Loucy (cell line): ENCODE data around the gene OTOA.
A peak's percentile ranks its signal among the peaks of the same experiment; 100 is the strongest.
"Not testable (repeated sequence)": the region's sequence is repeated elsewhere in the genome, so short reads cannot be mapped to it uniquely, and the experiment has no call there.

Experiments used
- H2AFZ ChIP-seq: fragments of 200-600 bp; sonication (generic); 2 replicates; pipeline ENCODE4 v1.6.0; 2016; ENCODE audit warnings: antibody characterized with exemption, mild to moderate bottlenecking, low read length, moderate library complexity
- H3F3A ChIP-seq: fragments of 200-600 bp; 2 replicates; pipeline ENCODE4 v1.6.0; 2016; ENCODE audit warnings: antibody characterized with exemption, low read depth, mild to moderate bottlenecking
- H3K27me3 ChIP-seq: fragments of 200-600 bp; sonication (generic); 2 replicates; pipeline ENCODE4 v1.6.1; 2014; ENCODE audit warnings: low read length, mild to moderate bottlenecking; ENCODE audit not compliant: insufficient read depth, poor library complexity, severe bottlenecking
- H3K36me3 ChIP-seq: fragments of 200-600 bp; sonication (generic); 2 replicates; pipeline ENCODE4 v1.6.1; 2016; ENCODE audit warnings: low read length; ENCODE audit not compliant: insufficient read depth
- H3K4me1 ChIP-seq: fragments of 200-600 bp; sonication (generic); 2 replicates; pipeline ENCODE4 v1.5.1; 2014; ENCODE audit warnings: low read length, mild to moderate bottlenecking; ENCODE audit not compliant: insufficient read depth, poor library complexity, severe bottlenecking
- H3K4me2 ChIP-seq: fragments of 200-600 bp; sonication (generic); 2 replicates; pipeline ENCODE4 v1.6.0; 2014; ENCODE audit warnings: antibody characterized with exemption, low read length, low read depth, mild to moderate bottlenecking; ENCODE audit not compliant: poor library complexity, severe bottlenecking
- H3K4me3 ChIP-seq: fragments of 200-600 bp; sonication (generic); 2 replicates; pipeline ENCODE4 v1.5.1; 2014; ENCODE audit warnings: low read length, mild to moderate bottlenecking, mixed read lengths; ENCODE audit not compliant: poor library complexity, severe bottlenecking
- H3K79me2 ChIP-seq: fragments of 200-600 bp; sonication (generic); 2 replicates; pipeline ENCODE4 v1.6.1; 2014; ENCODE audit warnings: low read length; ENCODE audit not compliant: insufficient read depth
- H3K9ac ChIP-seq: fragments of 200-600 bp; sonication (generic); 2 replicates; pipeline ENCODE4 v1.6.0; 2014; ENCODE audit warnings: mild to moderate bottlenecking, low read depth, low read length, moderate library complexity; ENCODE audit not compliant: poor library complexity, severe bottlenecking
- H3K9me2 ChIP-seq: fragments of 200-600 bp; sonication (generic); replicated peaks from 2 replicates; pipeline ENCODE4 v1.6.1; 2016; ENCODE audit warnings: low read depth, low read length, mixed read lengths
- H3K9me3 ChIP-seq: fragments of 200-600 bp; sonication (generic); 2 replicates; pipeline ENCODE4 v1.6.1; 2014; ENCODE audit warnings: mild to moderate bottlenecking, antibody characterized with exemption, low read length, low read depth; ENCODE audit not compliant: insufficient read depth
- H4K20me1 ChIP-seq: fragments of 200-600 bp; sonication (generic); 2 replicates; pipeline ENCODE4 v1.6.0; 2014; ENCODE audit warnings: antibody characterized with exemption, low read length, mild to moderate bottlenecking; ENCODE audit not compliant: insufficient read depth, poor library complexity, severe bottlenecking
- CTCF ChIP-seq: fragments of 200-600 bp; sonication (generic); conservative IDR thresholded peaks from 2 replicates; pipeline ENCODE4 v1.5.1; 2014; ENCODE audit warnings: mild to moderate bottlenecking, antibody characterized with exemption, low read length
- EZH2phosphoT487 ChIP-seq: fragments of 200-600 bp; IDR thresholded peaks from 2 replicates; pipeline ENCODE4 v1.6.1; 2018; ENCODE audit warnings: antibody characterized with exemption, mild to moderate bottlenecking, moderate library complexity, borderline replicate concordance

OTOA gene

GRCh38 chr16:21722771-21723455 lies 59.1 kb downstream of the OTOA start:
- Histone ChIP-seq H3K9ac (no peak overlapping the region), H3K36me3 (no peaks in the 10 kb centered on the region), H3K9me2 (no peaks in the 10 kb centered on the region), H3K4me3 (no peak overlapping the region), H4K20me1 (no peaks in the 10 kb centered on the region), H3K79me2 (no peaks in the 10 kb centered on the region), H3K9me3 (no peaks in the 10 kb centered on the region), H3K27me3 (no peaks in the 10 kb centered on the region), H3K4me2 (no peak overlapping the region), H3F3A (no peaks in the 10 kb centered on the region), H3K4me1 (no peaks in the 10 kb centered on the region), H2AFZ (no peak overlapping the region)
- TF ChIP-seq EZH2phosphoT487 = no peak
- TF ChIP-seq CTCF = no peak

DNA sequence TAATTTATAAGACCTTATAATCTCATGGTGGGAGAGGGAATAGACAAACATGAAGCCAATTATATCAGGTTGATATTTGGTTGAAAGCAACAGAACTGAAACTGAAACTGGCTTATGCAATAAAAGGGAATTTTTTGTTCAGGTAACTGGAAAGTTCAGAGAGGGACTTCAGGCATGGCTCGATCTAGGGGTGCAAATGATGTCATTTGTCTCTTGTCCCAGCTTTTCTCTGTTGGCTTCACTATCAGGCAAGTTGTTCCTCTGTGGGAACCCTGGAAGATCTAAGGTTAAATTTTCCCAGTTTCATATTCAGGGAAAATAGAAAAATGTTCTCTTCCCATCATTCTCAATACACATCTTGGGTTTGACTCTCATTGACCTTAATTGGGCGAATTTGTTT lies 59.8 kb downstream of the OTOA start:
- no peak for TF ChIP-seq EZH2phosphoT487
- no peak for TF ChIP-seq CTCF
- Histone ChIP-seq H3K4me1 (no peaks in the 10 kb centered on the region), H3F3A (no peaks in the 10 kb centered on the region), H3K9me2 (no peaks in the 10 kb centered on the region), H4K20me1 (no peaks in the 10 kb centered on the region), H3K27me3 (no peaks in the 10 kb centered on the region), H3K4me2 (no peak overlapping the region), H2AFZ (no peak overlapping the region), H3K9ac (no peak overlapping the region), H3K4me3 (no peak overlapping the region), H3K36me3 (no peaks in the 10 kb centered on the region), H3K79me2 (no peaks in the 10 kb centered on the region), H3K9me3 (no peaks in the 10 kb centered on the region)

DNA sequence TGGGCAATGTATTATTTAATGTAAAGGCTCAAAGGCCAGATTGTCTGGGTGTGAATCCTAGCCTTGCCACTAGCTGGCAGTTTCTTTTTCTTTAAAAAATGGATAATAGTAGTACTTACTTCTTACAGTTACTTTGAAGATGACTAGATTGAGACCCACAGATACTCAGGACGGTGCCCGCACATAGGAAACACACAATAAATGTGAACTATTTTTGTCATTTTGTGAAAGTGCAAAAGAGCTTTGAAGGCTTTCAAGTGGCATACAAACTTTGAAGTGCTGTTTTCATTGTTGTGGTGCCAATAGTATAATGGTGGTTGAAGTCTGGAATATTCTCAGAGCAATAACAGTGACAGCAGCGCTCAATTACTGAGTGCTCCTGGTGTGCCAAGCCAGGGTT lies 63.6 kb downstream of the OTOA start:
- Histone ChIP-seq H3F3A (no peaks in the 10 kb centered on the region), H3K4me3 (no peak overlapping the region), H3K9ac (no peak overlapping the region), H3K36me3 (no peaks in the 10 kb centered on the region), H3K9me2 (no peaks in the 10 kb centered on the region), H4K20me1 (no peaks in the 10 kb centered on the region), H3K79me2 (no peaks in the 10 kb centered on the region), H2AFZ (no peak overlapping the region), H3K9me3 (no peaks in the 10 kb centered on the region), H3K27me3 (no peaks in the 10 kb centered on the region), H3K4me2 (no peak overlapping the region), H3K4me1 (no peaks in the 10 kb centered on the region)
- no peak for TF ChIP-seq EZH2phosphoT487
- TF ChIP-seq CTCF = peak; percentile 18; the same call in 1 of the 2 replicates

DNA sequence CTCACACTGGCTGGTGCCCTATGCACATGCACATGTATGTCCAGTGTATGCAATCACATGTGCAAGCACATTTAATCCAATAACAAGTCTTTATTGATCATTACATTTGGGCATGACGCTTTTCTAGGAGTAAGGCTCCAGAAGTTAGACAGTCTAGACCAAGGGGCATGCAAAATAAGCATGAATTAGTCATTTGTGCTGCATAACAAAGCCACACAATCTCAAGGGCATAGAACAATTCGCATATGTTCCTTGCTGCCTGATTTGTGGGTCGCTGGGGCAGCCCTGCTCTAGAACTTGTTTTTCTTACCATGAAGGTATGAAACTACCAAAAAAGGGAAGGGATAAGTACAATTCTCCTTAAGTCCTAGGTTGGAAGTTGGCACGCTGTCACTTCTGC lies 67.5 kb downstream of the OTOA start:
- H3K79me2 ChIP-seq, H3K9me2 ChIP-seq, H4K20me1 ChIP-seq, H3K4me3 ChIP-seq, H3K9ac ChIP-seq, H3F3A ChIP-seq, H3K4me1 ChIP-seq, H3K4me2 ChIP-seq, H3K27me3 ChIP-seq, H3K9me3 ChIP-seq, H3K36me3 ChIP-seq, H2AFZ ChIP-seq: not testable (repeated sequence)

- H3K4me3 ChIP-seq, H3K9ac ChIP-seq, H3F3A ChIP-seq, H3K4me2 ChIP-seq, H3K79me2 ChIP-seq, H2AFZ ChIP-seq, H3K4me1 ChIP-seq, H3K36me3 ChIP-seq, H3K9me3 ChIP-seq, H4K20me1 ChIP-seq, H3K9me2 ChIP-seq, H3K27me3 ChIP-seq: not testable (repeated sequence)
Measured at GRCh38 chr16:21740637-21741036, 76.9 kb downstream of the OTOA start.
